K562 (cell line): ENCODE results near the gene THBS2. TPM values are rescaled to one million over a fixed set of nuclear protein-coding genes. Genes with fewer than 3 reads are reported as not detected.

Source experiments
- ARID1B ChIP-seq: fragments of 450-650 bp; IDR thresholded peaks from 2 replicates; pipeline ENCODE4 v1.6.1; 2016; ENCODE audit warnings: antibody characterized with exemption, mild to moderate bottlenecking, inconsistent platforms
- ARNT ChIP-seq, 2 experiments: fragments of 450-650 bp; IDR thresholded peaks; 2 replicates each; pipeline ENCODE4 v1.6.1; 2016; ENCODE audit warnings: mild to moderate bottlenecking in 1 of 2
- CHD2 ChIP-seq: IDR thresholded peaks from 2 replicates; pipeline ENCODE4 v1.6.1; 2011; ENCODE audit warnings: low read depth, low read length
- CSDE1 ChIP-seq, 2 experiments: fragments of 450-650 bp; IDR thresholded peaks; 2 replicates each; pipeline ENCODE4 v1.6.1; 2016; ENCODE audit warnings: mild to moderate bottlenecking in 1 of 2
- DACH1 ChIP-seq: fragments of 450-650 bp; IDR thresholded peaks from 2 replicates; pipeline ENCODE4 v1.6.1; 2018; ENCODE audit not compliant: partially characterized antibody
- FOXJ2 ChIP-seq: fragments of 200-800 bp; sonication (Bioruptor generic); IDR thresholded peaks from 2 replicates; pipeline ENCODE4 v1.6.1; 2016; ENCODE audit warnings: missing genetic modification characterization, missing compliant biosample characterization
- HDGF ChIP-seq: fragments of 450-650 bp; IDR thresholded peaks from 2 replicates; pipeline ENCODE4 v1.6.1; 2016
- ID3 ChIP-seq, 2 experiments: fragments of 250-450 bp in 1 of 2; fragments of 450-650 bp in 1 of 2; sonication (Bioruptor Pico) in 1 of 2; IDR thresholded peaks; 2 replicates each; pipeline versions ENCODE4 v1.6.1 to v1.8.0; 2016 to 2021; ENCODE audit warnings: mild to moderate bottlenecking in 2 of 2, moderate library complexity in 2 of 2, missing compliant biosample characterization in 1 of 2, missing genetic modification characterization in 1 of 2
- KAT8 ChIP-seq: fragments of 450-650 bp; IDR thresholded peaks from 2 replicates; pipeline ENCODE4 v1.6.1; 2016; ENCODE audit warnings: low read depth, mild to moderate bottlenecking
- MYNN ChIP-seq, 2 experiments: sonication (generic); formaldehyde crosslinking in 1 of 2; IDR thresholded peaks; 2 replicates each; pipeline versions ENCODE4 v1.5.0 to v1.6.1; 2016 to 2020; ENCODE audit warnings: antibody characterized with exemption in 1 of 2, missing genetic modification reagents in 1 of 2
- NFE2 ChIP-seq: IDR thresholded peaks from 2 replicates; pipeline ENCODE4 v1.6.1; 2014; ENCODE audit warnings: antibody characterized with exemption, low read depth
- PHF20 ChIP-seq: fragments of 450-650 bp; IDR thresholded peaks from 2 replicates; pipeline ENCODE4 v1.6.1; 2018; ENCODE audit not compliant: partially characterized antibody
- PTBP1 ChIP-seq: fragments of 200-400 bp; formaldehyde crosslinking; IDR thresholded peaks from 2 replicates; pipeline ENCODE4 v1.6.1; 2017; ENCODE audit warnings: low read depth, low read length
- SMARCE1 ChIP-seq: fragments of 450-650 bp; IDR thresholded peaks from 2 replicates; pipeline ENCODE4 v1.7.1; 2016; ENCODE audit warnings: mild to moderate bottlenecking
- TAF15 ChIP-seq: fragments of 200-400 bp; formaldehyde crosslinking; IDR thresholded peaks from 2 replicates; pipeline ENCODE4 v1.6.1; 2017; ENCODE audit warnings: mild to moderate bottlenecking, low read depth, low read length, moderate library complexity
- TBP ChIP-seq: optimal IDR thresholded peaks from 2 replicates; pipeline ENCODE3; 2011; ENCODE audit warnings: low read depth, low read length, improper control_type of control experiment
- TCF3 ChIP-seq: sonication (generic); formaldehyde crosslinking; IDR thresholded peaks from 2 replicates; pipeline ENCODE4 v1.4.0; 2020; ENCODE audit warnings: mild to moderate bottlenecking, missing genetic modification reagents
- TRIM24 ChIP-seq, 2 experiments: fragments of 450-650 bp; IDR thresholded peaks; 2 replicates each; pipeline ENCODE4 v1.6.1; 2016
- ZBTB33 ChIP-seq: sonication (generic); formaldehyde crosslinking; IDR thresholded peaks from 2 replicates; pipeline ENCODE4 v1.8.1; 2023; ENCODE audit warnings: mild to moderate bottlenecking, missing genetic modification reagents
- ZC3H8 ChIP-seq: fragments of 450-650 bp; IDR thresholded peaks from 2 replicates; pipeline ENCODE4 v1.6.1; 2017
- ZNF699 ChIP-seq: fragments of 250-450 bp; sonication (Bioruptor Pico); IDR thresholded peaks from 2 replicates; pipeline ENCODE4 v1.8.0; 2021; ENCODE audit warnings: mild to moderate bottlenecking, moderate library complexity; ENCODE audit not compliant: insufficient replicate concordance
- polyA plus RNA-seq, 8 experiments: library from polyadenylated mRNA; depleted of rRNA in 4 of 8; stranded (reverse) in 5 of 8; unstranded in 3 of 8; fragments of >200 nt; fragmentation: Nextera tagmentation in 2 of 8; fragmentation: Illumina TruSeq in 1 of 8; extraction: Ambion mirVana in 2 of 8; extraction: Trizol in 1 of 8; gene quantifications; 2 replicates each; pipeline versions ENCODE4 v1.2.1 to v1.2.3, GENCODE V29; 2011 to 2014; ENCODE audit warnings: inconsistent platforms in 1 of 8, missing spikeins in 1 of 8
- total RNA-seq, 7 experiments: library from RNA; depleted of rRNA in 6 of 7; stranded (reverse); fragments of >200 nt in 6 of 7; fragmentation: Illumina TruSeq in 2 of 7; extraction: Trizol in 2 of 7; gene quantifications; 2 replicates each; pipeline versions ENCODE4 v1.2.1 to v1.2.3, GENCODE V29; 2011 to 2021; ENCODE audit warnings: low replicate concordance in 1 of 7
- TF ChIP-seq, protein P1 (sequence below): fragments of 250-450 bp; sonication (Bioruptor Pico); IDR thresholded peaks from 2 replicates; pipeline ENCODE4 v1.5.0; 2021; ENCODE audit warnings: mild to moderate bottlenecking, moderate library complexity

The THBS2 gene
- total and polyA plus RNA-seq, 9 of the 15 experiments (the other 6 are each of a cell fraction or from before 2014, with no cell fraction given): 0.03 to 0.11 (median 0.03) TPM; not detected in 6

- TF ChIP-seq ID3 (CRISPR knock-in tag; IDR thresholded peaks at IDR 0.05) (no peak), ID3 (tag; IDR thresholded peaks at IDR 0.05) (no peak), SMARCE1 (no peak), ZNF699 (no peak), HDGF (no peak), MYNN (IDR thresholded peaks at IDR 0.05) (no peak), MYNN (CRISPR knock-in tag; IDR thresholded peaks at IDR 0.05) (no peak), ZBTB33 (CRISPR knock-in tag) (no peak), ARNT (IDR thresholded peaks at IDR 0.05) (no peak), KAT8 (no peak), PHF20 (peak; percentile 36), NFE2 (no peak), TAF15 (no peak), TCF3 (no peak), FOXJ2 (tag) (no peak), CSDE1 (IDR thresholded peaks at IDR 0.05) (0 out of 4 replicates have a peak, but pooled peaks of 1 of the 2 experiments have one; percentile 29), ARID1B (0 out of 2 replicates have a peak, but pooled peaks have one; percentile 10), CHD2 (no peak), ZC3H8 (no peak), TBP (no peak), TRIM24 (IDR thresholded peaks at IDR 0.05) (no peak), PTBP1 (no peak), DACH1 (no peak)
- TF ChIP-seq, protein P1, sequence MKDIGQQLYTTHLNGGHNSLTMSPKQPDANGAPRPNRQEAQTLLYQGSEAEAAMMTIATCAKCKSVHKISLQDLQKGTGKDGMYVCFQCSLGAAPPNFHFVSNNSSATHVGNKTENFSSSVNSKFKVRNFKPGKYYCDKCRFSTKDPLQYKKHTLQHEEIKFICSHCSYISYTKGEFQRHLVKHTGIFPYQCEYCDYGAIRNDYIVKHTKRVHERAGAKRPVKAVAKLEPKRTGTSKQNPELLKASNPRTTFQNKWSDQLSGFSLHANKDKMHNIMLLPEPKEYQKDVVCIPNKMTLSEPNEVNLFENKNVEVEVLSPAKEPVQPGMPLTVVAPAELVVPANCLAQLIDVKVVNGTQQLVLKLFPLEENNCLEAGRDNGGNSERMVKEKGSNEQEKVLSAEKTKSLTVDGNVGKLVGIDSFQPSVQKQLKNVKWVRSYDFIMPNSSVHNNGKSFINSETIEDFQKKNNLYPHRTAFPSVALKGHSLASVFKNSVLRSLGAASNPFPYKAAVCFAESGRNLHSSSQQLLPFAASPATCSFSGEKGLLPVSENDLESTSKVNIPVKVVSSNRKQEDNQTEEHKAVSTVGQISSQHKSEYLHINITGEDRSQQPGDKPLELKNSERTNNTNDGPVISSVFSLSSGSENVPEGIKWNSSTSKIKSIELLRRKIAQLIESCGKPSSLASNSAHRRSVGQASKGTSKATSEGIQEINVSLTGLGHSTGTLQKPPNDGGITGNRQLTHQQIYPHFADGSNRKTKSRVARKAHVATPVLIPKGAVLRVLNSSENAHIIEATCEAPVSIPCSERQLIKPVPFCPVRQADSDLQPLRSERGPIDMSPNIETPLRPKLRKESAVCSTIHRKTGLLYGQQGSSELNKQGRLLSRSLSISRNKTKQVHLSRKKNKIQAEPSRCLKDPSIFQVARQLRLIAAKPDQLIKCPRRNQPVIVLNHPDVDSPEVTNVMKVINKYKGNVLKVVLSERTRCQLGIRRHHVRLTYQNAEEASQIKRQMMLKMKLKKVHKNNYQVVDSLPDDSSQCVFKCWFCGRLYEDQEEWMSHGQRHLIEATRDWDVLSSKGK (CRISPR knock-in tag): no peak
- TF ChIP-seq, all 486 proteins: peak for 8
These were observed 30.3 kb upstream of the THBS2 start (continued) for GRCh38 chr6:169283924-169284323.
